PC-3 (cell line): ENCODE results near the gene EXOC6B.

Experiments used
- CTCF ChIP-seq: fragments of 300-600 bp; sonication (generic); conservative IDR thresholded peaks from 2 replicates; pipeline ENCODE4 v1.5.1; 2017; ENCODE audit warnings: antibody characterized with exemption, low read depth, mild to moderate bottlenecking, low read length
- EZH2phosphoT487 ChIP-seq: fragments of 300-600 bp; sonication (generic); IDR thresholded peaks from 2 replicates; pipeline ENCODE4 v1.6.1; 2018; ENCODE audit warnings: mild to moderate bottlenecking, antibody characterized with exemption, low read length, borderline replicate concordance

GRCh38 chr2:72796766-72797165, 29.1 kb downstream of the EXOC6B start:
- no peak for TF ChIP-seq EZH2phosphoT487
- TF ChIP-seq CTCF: no peak
